ENCODE measurements around the gene KPNA4. TPM values are rescaled to one million over a fixed set of nuclear protein-coding genes. Genes with fewer than 3 reads are reported as not detected.

The KPNA4 gene
- total RNA-seq, 1 experiment from 2014 or later: 76.7 TPM

DNA sequence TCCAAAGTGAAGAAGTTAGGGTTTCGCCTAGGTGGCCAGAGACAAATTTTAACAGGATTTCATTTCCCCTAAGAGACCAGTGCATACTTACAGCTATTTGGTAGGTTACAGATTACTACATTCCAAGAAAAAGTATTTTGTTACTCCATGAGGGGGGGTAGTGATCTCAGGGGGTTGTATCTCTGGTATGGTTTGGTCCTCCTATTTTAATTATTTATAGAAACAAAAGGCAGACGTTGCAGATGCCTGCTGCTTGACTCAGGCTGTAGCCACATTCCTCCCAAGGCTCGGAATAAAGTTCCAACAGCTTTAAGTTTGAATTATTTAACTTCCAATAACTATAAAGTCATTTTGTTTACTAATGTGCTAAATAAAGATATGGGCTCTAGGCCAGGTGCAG is 114.5 kb downstream of the KPNA4 start:
- H2BK5ac ChIP-seq (ENCODE audit: insufficient read length, low read length): no peak overlapping the region
- H3K27ac ChIP-seq (ENCODE audit: insufficient read length, low read depth, low read length): peak overlapping the region; percentile 84
- H2BK12ac ChIP-seq (ENCODE audit: insufficient read length, low read depth, low read length): no peak overlapping the region
- no peaks in the 10 kb centered on the region for H3K27me3 ChIP-seq (ENCODE audit: insufficient read depth, low read length)
- H3K36me3 Mint-ChIP-seq (ENCODE audit: insufficient read depth in 1 of 3, low read depth in 3 of 3): peaks cover 11 to 26% (median 11%) of the 10 kb centered on the region in 3 experiments
- no peaks in the 10 kb centered on the region for H4K20me1 ChIP-seq (ENCODE audit: control insufficient read depth, insufficient read depth, insufficient read length)
- no peak overlapping the region for H2AFZ ChIP-seq (ENCODE audit: low read length)
- H3K9me3 Mint-ChIP-seq: peaks cover 0 to 7% of the 10 kb centered on the region in 2 experiments; a peak in 2 of 5 replicates
- peak overlapping the region; percentile 96 to 97 for H3K4me3 Mint-ChIP-seq
- TF ChIP-seq CTCF (conservative IDR thresholded peaks at IDR 0.05): no peak
- no peak overlapping the region for H2BK20ac ChIP-seq (ENCODE audit: low read depth, low read length, poor library complexity, severe bottlenecking)
- no peak for DNase-seq
- H2BK120ac ChIP-seq (ENCODE audit: low read depth, low read length, poor library complexity, severe bottlenecking): no peak overlapping the region
- no CpG with 5 or more reads among the region's 3 CpGs for WGBS (ENCODE audit: extremely low coverage, insufficient read length, low lambda C conversion rate)
- H3K23me2 ChIP-seq (ENCODE audit: insufficient read length, low read depth, low read length, poor library complexity, severe bottlenecking): peaks cover 8% of the 10 kb centered on the region
- no peak overlapping the region for H3K56ac ChIP-seq (ENCODE audit: insufficient read length, low read depth, low read length)
- H3K23ac ChIP-seq (ENCODE audit: insufficient read length, low read depth, low read length): no peak overlapping the region
- no peaks in the 10 kb centered on the region; the same call in none of the 2 replicates for H3K27me3 Mint-ChIP-seq (ENCODE audit: low read depth)
- H3K79me1 ChIP-seq (ENCODE audit: insufficient read depth, low read depth, low read length, poor library complexity, severe bottlenecking): no peaks in the 10 kb centered on the region
- H3K4ac ChIP-seq (ENCODE audit: low read depth, low read length): no peak overlapping the region; the same call in 1 of the 2 replicates
- no peak overlapping the region for H2AK5ac ChIP-seq (ENCODE audit: insufficient read length, low read length)
- no peak overlapping the region for H3T11ph ChIP-seq (ENCODE audit: low read length)
- H3K18ac ChIP-seq (ENCODE audit: insufficient read length, low read depth, low read length): no peak overlapping the region
- no peak overlapping the region for H4K8ac ChIP-seq (replicated peaks; ENCODE audit: insufficient read length, low read depth, low read length)
- H4K5ac ChIP-seq (ENCODE audit: insufficient read length, low read depth, low read length): no peak overlapping the region
- H3K27ac Mint-ChIP-seq: peak overlapping the region; percentile 98 to 100 (median 99)
- H3K4me1 ChIP-seq (ENCODE audit: insufficient read depth, low read length): no peaks in the 10 kb centered on the region
- no peak overlapping the region; the same call in 1 of the 2 replicates for H3K14ac ChIP-seq (ENCODE audit: insufficient read depth, low read length)
- peak overlapping the region; percentile 61 for H3K4me2 ChIP-seq (ENCODE audit: insufficient read depth, insufficient read length, low read length)
- H3K9me3 ChIP-seq (ENCODE audit: control insufficient read depth, low read depth, low read length): no peaks in the 10 kb centered on the region
- no peak overlapping the region for H4K91ac ChIP-seq (ENCODE audit: insufficient read length, low read depth, low read length)
- peak overlapping the region; percentile 88 for H3K9ac ChIP-seq (ENCODE audit: extremely low read depth, insufficient read length, low read length)
- no peak overlapping the region for H2BK15ac ChIP-seq (ENCODE audit: low read depth, low read length)
- peaks cover 19% of the 10 kb centered on the region; the same call in 1 of the 2 replicates for H3K79me2 ChIP-seq (ENCODE audit: insufficient read depth, low read length)
- peaks cover 21 to 29% of the 10 kb centered on the region in 2 experiments for H3K4me1 Mint-ChIP-seq
